HFFc6 (cell line): ENCODE results near the gene PEX16. TPM values are rescaled to one million over a fixed set of nuclear protein-coding genes. Genes with fewer than 3 reads are reported as not detected.
A peak's percentile ranks its signal among the peaks of the same experiment; 100 is the strongest.

ENCODE experiments used
- DNase-seq: peaks from one replicate; pipeline ENCODE4 v3.0.0-alpha.2; 2018
- H3K27ac Mint-ChIP-seq: 2 replicates; pipeline ENCODE4 v1.8.0; 2020; ENCODE audit warnings: mild to moderate bottlenecking, mixed read lengths
- H3K27me3 Mint-ChIP-seq: 2 replicates; pipeline ENCODE4 v1.8.0; 2021; ENCODE audit warnings: mild to moderate bottlenecking, moderate library complexity, mixed read lengths; ENCODE audit not compliant: insufficient read depth
- H3K36me3 Mint-ChIP-seq: 2 replicates; pipeline ENCODE4 v1.8.0; 2021; ENCODE audit warnings: low read depth, mixed read lengths
- H3K4me1 Mint-ChIP-seq: 2 replicates; pipeline ENCODE4 v1.8.0; 2020; ENCODE audit warnings: low read depth, mixed read lengths
- H3K4me3 Mint-ChIP-seq: 2 replicates; pipeline ENCODE4 v1.8.0; 2020; ENCODE audit warnings: mild to moderate bottlenecking, moderate library complexity, mixed read lengths
- H3K9me3 Mint-ChIP-seq: 2 replicates; pipeline ENCODE4 v1.8.0; 2020; ENCODE audit warnings: mild to moderate bottlenecking, mixed read lengths
- CTCF ChIP-seq: fragments of 200-600 bp; sonication (generic); IDR thresholded peaks from 2 replicates; pipeline ENCODE4 v1.5.0; 2021; ENCODE audit warnings: antibody characterized with exemption, mild to moderate bottlenecking
- total RNA-seq, 6 experiments: library from RNA; stranded (reverse); fragmentation: NEBNext Ultra II Directional; extraction: Animal tissue kit (Norgen Biotek cat#: 25700); gene quantifications; 2 replicates in 1 of 6; 3 replicates in 5 of 6; pipeline ENCODE4 v1.2.3, GENCODE V29; 2021

Gene PEX16
- total RNA-seq, 6 experiments from 2014 or later, result 23.4 to 27.2 (median 25.9) TPM

GRCh38 chr11:45930951-45931570, 13.4 kb upstream of the PEX16 start:
- H3K27me3 Mint-ChIP-seq, result peaks cover 11% of the 10 kb centered on the region; the same call in 1 of the 2 replicates
- peaks cover 15% of the 10 kb centered on the region for H3K4me1 Mint-ChIP-seq
- TF ChIP-seq CTCF, result no peak
- H3K27ac Mint-ChIP-seq, result no peak overlapping the region
- no peak overlapping the region for H3K4me3 Mint-ChIP-seq
- no peak for DNase-seq
- peaks cover 10% of the 10 kb centered on the region for H3K36me3 Mint-ChIP-seq
- no peaks in the 10 kb centered on the region for H3K9me3 Mint-ChIP-seq

- no peak for TF ChIP-seq CTCF
- Mint-ChIP-seq H3K36me3 (peaks cover 10% of the 10 kb centered on the region), H3K4me1 (peaks cover 15% of the 10 kb centered on the region), H3K27me3 (peaks cover 16% of the 10 kb centered on the region; the same call in 1 of the 2 replicates), H3K9me3 (no peaks in the 10 kb centered on the region), H3K4me3 (no peak overlapping the region), H3K27ac (peak overlapping the region; percentile 40)
- no peak for DNase-seq
These were observed 12.5 kb upstream of the PEX16 start for GRCh38 chr11:45930031-45930794.

GRCh38 chr11:45929486-45930030, 11.9 kb upstream of the PEX16 start:
- Mint-ChIP-seq H3K36me3 (peaks cover 10% of the 10 kb centered on the region), H3K27me3 (peaks cover 16% of the 10 kb centered on the region; the same call in 1 of the 2 replicates), H3K4me3 (no peak overlapping the region), H3K9me3 (no peaks in the 10 kb centered on the region), H3K4me1 (peaks cover 15% of the 10 kb centered on the region), H3K27ac (peak overlapping the region; percentile 40)
- no peak for TF ChIP-seq CTCF
- DNase-seq, result no peak

- TF ChIP-seq CTCF, result no peak
- Mint-ChIP-seq H3K4me3 (no peak overlapping the region), H3K36me3 (peaks cover 9% of the 10 kb centered on the region), H3K9me3 (no peaks in the 10 kb centered on the region), H3K27ac (no peak overlapping the region), H3K27me3 (peaks cover 20% of the 10 kb centered on the region), H3K4me1 (peaks cover 15% of the 10 kb centered on the region)
- DNase-seq, result no peak
These were observed 11.0 kb upstream of the PEX16 start for GRCh38 chr11:45928535-45929215.

GRCh38 chr11:45927684-45928413, 10.2 kb upstream of the PEX16 start:
- H3K27ac Mint-ChIP-seq, result no peak overlapping the region

More at GRCh38 chr11:45927684-45928413, 10.2 kb upstream of the PEX16 start:
- Mint-ChIP-seq H3K27me3 (peaks cover 23% of the 10 kb centered on the region), H3K4me3 (no peak overlapping the region), H3K4me1 (peaks cover 10% of the 10 kb centered on the region), H3K9me3 (no peaks in the 10 kb centered on the region), H3K36me3 (peaks cover 4% of the 10 kb centered on the region)
- no peak for DNase-seq
- TF ChIP-seq CTCF, result no peak
